ENCODE measurements around the gene TRIM63. TPM values are rescaled to one million over a fixed set of nuclear protein-coding genes. Genes with fewer than 3 reads are reported as not detected.

Gene TRIM63
- total and polyA plus RNA-seq, 2 of the 8 experiments (the other 6 are each of a cell fraction or from before 2014, with no cell fraction given): not detected

- TF ChIP-seq CHD7 (IDR thresholded peaks at IDR 0.05; ENCODE audit: insufficient replicate concordance, low read length): no peak
Observed at GRCh38 chr1:26096471-26096870, 29.0 kb upstream of the TRIM63 start (continued).

Data from H1 (cell line).